Aorta (tissue), 5 donors: ENCODE measurements around the gene KTI12. TPM values are rescaled to one million over a fixed set of nuclear protein-coding genes. Genes with fewer than 3 reads are reported as not detected.
"Not testable (repeated sequence)": the region's sequence is repeated elsewhere in the genome, so short reads cannot be mapped to it uniquely, and the experiment has no call there.

Experiments used
- ATAC-seq: fragments of 200-7000 bp; cut with Tn5 transposase; one replicate; pipeline ENCODE4 v1.9.1; 2022; ENCODE audit warnings: moderate library complexity; ENCODE audit not compliant: low FRiP score
- DNase-seq, 2 donors: peaks; one replicate each; pipeline ENCODE4 v3.0.0-alpha.2; 2020
- H3K27ac ChIP-seq, 2 donors: one replicate each; pipeline ENCODE4 v1.5.1; 2013; ENCODE audit warnings: low read length in 2 of 2, mild to moderate bottlenecking in 2 of 2, moderate library complexity in 2 of 2, control low read depth in 1 of 2, inconsistent platforms in 1 of 2, low read depth in 1 of 2
- H3K27me3 ChIP-seq, 2 donors: one replicate each; pipeline ENCODE4 v1.6.1; 2013; ENCODE audit warnings: control low read depth in 1 of 2, low read length in 1 of 2, mild to moderate bottlenecking in 1 of 2, moderate library complexity in 1 of 2; ENCODE audit not compliant: insufficient read depth in 2 of 2, control insufficient read depth in 1 of 2
- H3K36me3 ChIP-seq, 2 donors: one replicate each; pipeline ENCODE4 v1.6.1; 2013; ENCODE audit warnings: control low read depth in 1 of 2, low read length in 1 of 2, mild to moderate bottlenecking in 1 of 2; ENCODE audit not compliant: insufficient read depth in 2 of 2, control insufficient read depth in 1 of 2
- H3K4me1 ChIP-seq, 2 donors: one replicate each; pipeline ENCODE4 v1.6.1; 2013; ENCODE audit warnings: low read length in 2 of 2, control low read depth in 1 of 2, mild to moderate bottlenecking in 1 of 2, moderate library complexity in 1 of 2; ENCODE audit not compliant: insufficient read depth in 2 of 2, control insufficient read depth in 1 of 2
- H3K4me3 ChIP-seq, 2 donors: one replicate each; pipeline ENCODE4 v1.5.1; 2013; ENCODE audit warnings: low read length in 2 of 2, control low read depth in 1 of 2, mild to moderate bottlenecking in 1 of 2
- H3K9me3 ChIP-seq: one replicate; pipeline ENCODE4 v1.6.1; 2013; ENCODE audit warnings: mild to moderate bottlenecking, low read length; ENCODE audit not compliant: control insufficient read depth
- WGBS, 2 donors: extraction: QIAGEN DNeasy Blood & Tissue Kit; methylation state at CpG; one replicate each; pipeline ENCODE4 v1.1.7; 2013; 5-methylcytosine and 5-hydroxymethylcytosine counted together
- intact Hi-C, 2 donors: fragments of 100-400 bp; cut with DNase I; formaldehyde crosslinking; loops; one replicate each; pipeline versions ENCODE4 v1.14.2 to v1.15.0; 2022
- polyA plus RNA-seq, 2 donors: library from polyadenylated mRNA; stranded (reverse); fragments of 200-250 nt; gene quantifications; one replicate each; pipeline ENCODE4 v1.2.3, GENCODE V29; 2013
- total RNA-seq, 2 donors: library from RNA; stranded (reverse); fragmentation: NEBNext Ultra II Directional; extraction: Animal tissue kit (Norgen Biotek cat#: 25700); gene quantifications; one replicate each; pipeline ENCODE4 v1.2.1, GENCODE V29; 2021
- donor health status: healthy with polysubstance abuse.
- donor health status: Bipolar disorder and iron deficiency.
- donor health status: DM: no; HTN: no; CAD: no.
- donor health status: DM: no; HTN: no; CAD: no.
- donor health status: DM: yes; HTN: yes; CAD: no.

The KTI12 gene
- total and polyA plus RNA-seq, 4 donors = 2.0 to 7.9 (median 7.1) TPM

DNA sequence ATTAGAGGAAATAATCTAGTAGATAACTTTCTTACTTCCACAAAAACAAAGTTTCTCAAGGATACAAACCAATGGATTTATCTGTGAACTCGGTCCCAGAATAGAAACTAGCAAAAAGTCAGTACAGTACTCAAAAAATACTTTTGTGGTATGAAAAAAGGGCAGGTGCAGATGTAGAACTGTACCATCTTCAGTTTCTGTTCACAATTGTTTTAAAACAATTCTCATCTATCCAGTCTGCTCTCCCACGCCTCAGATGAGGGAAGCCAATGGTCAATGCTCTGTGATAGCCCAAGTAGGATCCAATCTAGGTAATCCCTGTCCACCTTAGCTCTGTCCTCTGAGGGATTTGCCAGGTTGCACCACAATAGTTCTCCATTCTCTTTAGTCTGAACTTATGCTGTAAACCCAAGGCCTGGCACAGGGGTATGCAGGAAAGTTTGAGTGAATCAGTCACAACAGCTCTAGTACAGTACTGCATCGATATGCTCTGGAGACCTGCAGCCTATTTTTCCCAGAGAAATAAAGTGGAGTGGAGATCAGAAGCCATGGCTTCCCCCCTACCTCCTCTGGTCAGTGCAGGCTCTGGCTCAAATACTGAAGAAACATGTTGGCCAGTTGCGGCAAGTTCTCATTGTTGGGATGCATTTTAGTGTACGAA, 1.4 kb downstream of the KTI12 start:
- 31 to 34% methylated on average over 5 of the region's 5 CpGs for whole genome bisulfite sequencing, 2 donors
- Histone ChIP-seq H3K9me3 (no peaks in the 10 kb centered on the region), H3K27me3 (no peaks in the 10 kb centered on the region), H3K4me1 (no peaks in the 10 kb centered on the region), H3K36me3 (no peaks in the 10 kb centered on the region), H3K4me3 (peak overlapping the region; percentile 43 to 45), H3K27ac (peak overlapping the region in 1 of 2 donors; percentile 84)
- intact Hi-C loops = loop anchor here in 1 of 2 donors (2.0 kb wide), 1 partner anchor 23 kb away; the partner anchor contains the start of gene TXNDC12
- no peak for DNase-seq
- no peak for ATAC-seq

DNA sequence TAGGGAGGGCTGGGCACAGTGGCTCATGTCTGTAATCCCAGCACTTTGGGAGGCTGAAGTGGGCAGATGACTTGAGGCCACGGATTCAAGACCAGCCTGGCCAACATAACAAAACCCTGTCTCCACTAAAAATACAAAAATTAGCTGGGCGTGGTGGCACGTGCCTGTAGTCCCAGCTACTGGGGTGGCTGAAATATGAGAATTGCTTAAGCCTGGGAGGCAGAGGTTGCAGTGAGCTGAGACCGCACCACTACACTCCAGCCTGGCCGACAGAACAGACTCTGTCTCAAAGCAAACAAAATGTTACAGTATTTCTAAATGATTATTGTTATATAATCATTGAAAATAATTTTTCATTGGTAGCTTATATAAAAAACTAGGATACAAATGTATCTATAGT, 4.8 kb downstream of the KTI12 start:
- DNase-seq, H3K4me3 ChIP-seq, H3K4me1 ChIP-seq, H3K27me3 ChIP-seq, H3K9me3 ChIP-seq, intact Hi-C loops, H3K36me3 ChIP-seq, H3K27ac ChIP-seq, ATAC-seq: not testable (repeated sequence)
- WGBS, 2 donors = 84 to 85% methylated on average over 5 of the region's 5 CpGs

DNA sequence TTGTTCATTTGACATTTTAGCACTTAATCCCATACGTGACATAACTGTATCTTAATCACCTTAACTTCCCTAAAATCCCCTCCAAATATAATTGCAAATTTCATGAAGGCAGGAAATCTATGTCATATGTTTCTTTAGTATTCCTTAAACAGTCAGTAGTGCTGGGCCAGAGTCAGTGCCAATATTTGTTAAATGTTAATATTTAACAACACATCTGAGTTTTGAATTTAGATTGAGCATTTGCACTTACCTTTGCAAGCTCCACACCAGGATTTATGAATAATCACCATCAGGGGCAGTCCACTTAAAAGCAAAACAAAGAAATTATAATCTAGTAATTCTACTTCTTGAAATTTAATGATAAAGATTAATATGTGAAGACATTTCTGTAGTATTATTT, 5.3 kb downstream of the KTI12 start:
- no peaks in the 10 kb centered on the region for H3K9me3 ChIP-seq
- DNase-seq (no peak), ATAC-seq (no peak)
- H3K27ac ChIP-seq = no peak overlapping the region
- H3K4me3 ChIP-seq = no peak overlapping the region
- intact Hi-C loops = no loop called here
- no peaks in the 10 kb centered on the region for H3K27me3 ChIP-seq
- H3K4me1 ChIP-seq = no peaks in the 10 kb centered on the region
- peaks cover 0 to 2% of the 10 kb centered on the region in 2 donors for H3K36me3 ChIP-seq
- 89 to 93% methylated on average over 1 of the region's 1 CpG for WGBS, 2 donors

DNA sequence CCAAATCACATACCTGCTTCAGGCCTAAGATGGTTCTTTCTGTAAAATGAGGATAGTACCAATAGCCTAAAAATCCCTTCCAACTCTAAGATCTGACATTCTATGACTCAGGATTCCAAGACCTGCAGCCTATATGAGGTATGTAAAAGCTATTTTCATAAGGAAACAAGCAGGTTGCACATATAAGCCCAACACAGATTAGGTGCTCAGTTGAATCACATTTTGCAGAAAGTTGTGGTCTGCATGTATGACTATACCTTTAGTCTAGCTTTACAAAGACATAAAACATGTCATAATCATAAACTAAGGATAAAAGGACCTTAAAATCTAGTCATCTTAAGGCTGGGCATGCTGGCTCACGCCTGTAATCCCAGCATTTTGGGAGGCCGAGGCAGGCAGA, 7.3 kb downstream of the KTI12 start:
- WGBS, 2 donors = 97 to 98% methylated on average over 2 of the region's 2 CpGs
- Histone ChIP-seq H3K9me3 (no peaks in the 10 kb centered on the region), H3K27ac (no peak overlapping the region), H3K4me1 (no peaks in the 10 kb centered on the region), H3K4me3 (no peak overlapping the region), H3K27me3 (no peaks in the 10 kb centered on the region), H3K36me3 (peaks cover 4% of the 10 kb centered on the region in 2 donors)
- DNase-seq = no peak
- intact Hi-C loops = no loop called here
- no peak for ATAC-seq

DNA sequence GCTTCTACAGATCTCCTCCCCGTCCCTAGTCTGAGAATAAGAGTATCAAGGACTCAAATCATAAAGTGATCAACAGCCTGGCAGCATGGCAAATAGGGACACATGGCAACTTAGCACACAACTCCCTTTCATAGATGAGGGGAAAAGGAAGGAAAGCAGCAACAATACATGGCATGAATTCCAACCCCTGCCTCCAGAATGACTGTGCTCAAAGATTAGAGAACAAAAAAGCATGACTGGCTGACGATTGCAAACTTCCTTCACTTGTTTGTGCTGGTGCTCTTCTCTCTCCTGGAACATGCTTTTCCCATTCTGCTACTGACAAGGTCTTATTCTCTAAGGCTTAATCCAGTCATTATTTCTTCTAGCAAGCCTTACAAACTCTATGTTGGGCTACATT, 11.5 kb downstream of the KTI12 start:
- ATAC-seq (no peak), DNase-seq (no peak)
- intact Hi-C loops = no loop called here
- Histone ChIP-seq H3K27ac (no peak overlapping the region), H3K4me3 (no peak overlapping the region), H3K9me3 (no peaks in the 10 kb centered on the region), H3K4me1 (no peaks in the 10 kb centered on the region), H3K36me3 (peaks cover 8% of the 10 kb centered on the region in 2 donors), H3K27me3 (no peaks in the 10 kb centered on the region)
- WGBS, 2 donors = 78 to 83% methylated on average over 2 of the region's 2 CpGs

DNA sequence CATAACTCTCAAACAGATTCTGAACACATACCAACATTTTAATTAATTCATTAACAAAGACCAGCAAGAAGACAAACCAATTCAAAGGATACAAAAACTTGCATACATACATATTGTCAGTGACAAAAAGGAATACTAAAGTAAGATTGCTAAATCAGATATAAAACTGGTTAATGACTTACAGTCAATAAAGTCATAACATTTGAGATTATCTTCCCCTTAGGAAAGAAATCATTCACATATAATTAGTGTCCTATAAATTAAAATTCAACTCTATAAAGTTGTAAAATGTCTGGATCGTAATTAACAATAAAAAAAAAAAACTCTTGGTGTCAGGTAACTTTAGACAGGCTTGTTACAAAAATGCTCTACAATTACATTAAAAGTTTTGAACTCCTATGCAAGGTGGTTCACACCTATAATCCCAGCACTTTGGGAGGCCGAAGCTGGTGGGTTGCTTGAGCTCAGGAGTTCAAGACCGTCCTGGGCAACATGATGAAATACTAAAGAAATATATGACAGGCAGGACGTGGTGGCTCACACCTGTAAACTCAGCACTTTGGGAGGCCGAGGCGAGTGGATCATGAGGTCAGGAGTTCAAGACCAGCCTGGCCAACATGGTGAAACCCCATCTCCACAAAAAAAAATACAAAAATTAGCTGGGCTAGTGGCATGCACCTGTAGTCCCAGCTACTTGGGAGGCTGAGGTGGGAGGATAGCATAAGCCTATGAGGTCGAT, 25.4 kb downstream of the KTI12 start:
- intact Hi-C loops = no loop called here
- ATAC-seq (no peak), DNase-seq (no peak)
- H3K27me3 ChIP-seq = no peaks in the 10 kb centered on the region
- no peaks in the 10 kb centered on the region for H3K9me3 ChIP-seq
- 96% methylated on average over 7 of the region's 7 CpGs for WGBS, 2 donors
- H3K36me3 ChIP-seq = no peaks in the 10 kb centered on the region
- H3K4me1 ChIP-seq = peaks cover 2 to 4% of the 10 kb centered on the region in 2 donors
- no peak overlapping the region for H3K4me3 ChIP-seq
- H3K27ac ChIP-seq = no peak overlapping the region

DNA sequence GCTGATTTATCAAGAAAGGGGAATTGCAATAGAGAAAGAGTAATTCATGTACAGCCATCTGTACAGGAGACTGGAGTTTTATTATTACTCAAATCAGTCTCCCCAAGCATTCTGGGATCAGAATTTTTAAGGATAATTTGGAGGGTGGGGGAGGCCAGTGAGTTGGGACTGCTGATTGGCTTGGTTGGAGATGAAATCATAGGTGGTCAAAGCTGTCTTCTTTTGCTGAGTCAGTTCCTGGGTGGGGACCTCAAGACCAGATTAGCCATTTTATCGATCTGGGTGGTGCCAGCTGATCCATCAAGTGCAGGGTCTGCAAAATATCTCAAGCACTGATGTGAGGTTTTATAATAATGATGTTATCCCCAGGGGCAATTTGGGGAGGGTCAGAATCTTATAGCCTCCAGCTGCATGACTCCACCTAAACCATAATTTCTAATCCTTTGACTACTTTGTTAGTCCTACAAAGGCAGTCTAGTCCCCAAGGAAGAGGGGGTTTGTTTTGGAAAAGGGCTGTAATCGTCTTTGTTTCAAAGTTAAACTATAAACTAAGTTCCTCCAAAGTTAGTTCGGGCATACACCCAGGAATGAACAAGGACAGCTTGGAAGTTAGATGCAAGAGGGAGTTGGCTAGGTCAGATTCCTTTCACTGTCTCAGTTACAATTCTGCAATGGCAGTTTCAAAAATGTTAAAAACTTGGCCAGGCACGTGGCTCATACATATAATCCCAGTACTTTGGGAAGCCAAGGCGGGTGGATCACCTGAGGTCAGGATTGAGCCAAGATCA, 26.2 kb downstream of the KTI12 start:
- Histone ChIP-seq H3K27ac (no peak overlapping the region), H3K27me3 (no peaks in the 10 kb centered on the region), H3K9me3 (no peaks in the 10 kb centered on the region), H3K36me3 (no peaks in the 10 kb centered on the region), H3K4me1 (peaks cover 2 to 4% of the 10 kb centered on the region in 2 donors), H3K4me3 (no peak overlapping the region)
- DNase-seq (no peak), ATAC-seq (no peak)
- 13% methylated on average over 5 of the region's 5 CpGs for WGBS, 2 donors
- intact Hi-C loops = no loop called here

DNA sequence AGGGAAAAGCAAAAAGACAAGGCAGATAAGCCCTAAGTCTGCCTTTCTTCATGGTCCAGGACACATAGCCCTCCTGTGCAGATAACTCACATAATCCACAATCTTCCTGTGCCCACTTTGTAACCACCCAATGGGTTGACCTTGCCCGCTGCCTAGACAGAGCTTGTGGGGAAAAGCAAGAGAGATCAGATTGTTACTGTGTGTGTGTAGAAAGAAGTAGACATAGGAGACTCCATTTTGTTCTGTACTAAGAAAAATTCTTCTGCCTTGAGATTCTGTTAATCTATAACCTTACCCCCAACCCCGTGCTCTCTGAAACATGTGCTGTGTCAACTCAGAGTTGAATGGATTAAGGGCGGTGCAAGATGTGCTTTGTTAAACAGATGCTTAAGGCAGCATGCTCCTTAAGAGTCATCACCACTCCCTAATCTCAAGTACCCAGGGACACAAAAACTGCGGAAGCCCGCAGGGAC, 27.5 kb downstream of the KTI12 start:
- H3K9me3 ChIP-seq, ATAC-seq, DNase-seq, H3K4me1 ChIP-seq, H3K4me3 ChIP-seq, H3K27me3 ChIP-seq, intact Hi-C loops, H3K36me3 ChIP-seq: not testable (repeated sequence)
- H3K27ac ChIP-seq = peak overlapping the region in 1 of 2 donors; percentile 75
- WGBS, 2 donors = 67% methylated on average over 4 to 5 of the region's 5 CpGs
